GM12878 (cell line): Measurements from ENCODE around the gene ELMO3. TPM values are rescaled to one million over a fixed set of nuclear protein-coding genes. Genes with fewer than 3 reads are reported as not detected.

Experiments
- ATAC-seq: fragments of 200-7000 bp; cut with Tn5 transposase; 3 replicates; pipeline ENCODE4 v1.9.1; 2020; ENCODE audit warnings: mild to moderate bottlenecking, moderate library complexity
- BruUV-seq: library from RNA; stranded (reverse); fragments of 400-500 nt; replicated peaks from 2 replicates; lab custom pipeline; 2021; lab: Mats Ljungman, UMichigan
- CTCF ChIA-PET: fragments of 300-600 bp; sonication (Branson Sonifier 250); formaldehyde crosslinking; extraction: SDS; loops from one replicate; lab custom pipeline; 2021; ENCODE audit warnings: inconsistent platforms; lab: Yijun Ruan, JAX
- POLR2A ChIA-PET: fragments of 350-600 bp; formaldehyde crosslinking; extraction: SDS; loops from one replicate; lab custom pipeline; 2021; ENCODE audit warnings: inconsistent platforms; lab: Charles Lee
- RAD21 ChIA-PET: fragments of 300-600 bp; sonication (Branson Sonifier 250); formaldehyde crosslinking; loops from one replicate; lab custom pipeline; 2023; ENCODE audit warnings: antibody characterized with exemption; ENCODE audit not compliant: unreplicated experiment; lab: Charles Lee
- SMC1A ChIA-PET: fragments of 300-600 bp; sonication (Branson Sonifier 250); formaldehyde crosslinking; loops from one replicate; lab custom pipeline; 2023; ENCODE audit not compliant: unreplicated experiment, uncharacterized antibody; lab: Charles Lee
- DNase-seq: peaks from one replicate; pipeline ENCODE4 v3.0.0-alpha.2; 2011; ENCODE audit warnings: low read depth, low spot score
- FAIRE-seq: peaks from 3 replicates; lab custom pipeline; 2011; peaks lifted over from hg19 to GRCh38; lab: Jason Lieb, UNC
- H2AFZ ChIP-seq: 2 replicates; pipeline ENCODE4 v1.6.0; 2011; ENCODE audit warnings: low read depth, low read length, control low read depth; ENCODE audit not compliant: control insufficient read depth
- H3K27ac ChIP-seq: 2 replicates; pipeline ENCODE4 v1.5.1; 2011; ENCODE audit warnings: control low read depth; ENCODE audit not compliant: control insufficient read depth, insufficient read depth
- H3K27me3 ChIP-seq, 2 experiments: replicated peaks in 1 of 2; 2 replicates each; pipeline versions ENCODE4 v1.6.0 to v1.6.1; 2011; ENCODE audit warnings: low read length in 1 of 2; ENCODE audit not compliant: control insufficient read depth in 2 of 2, insufficient read depth in 2 of 2
- H3K36me3 ChIP-seq, 2 experiments: 2 replicates each; pipeline ENCODE4 v1.5.1; 2011; ENCODE audit warnings: low read length in 1 of 2; ENCODE audit not compliant: control insufficient read depth in 2 of 2, insufficient read depth in 2 of 2
- H3K4me1 ChIP-seq: 2 replicates; pipeline ENCODE4 v1.6.1; 2011; ENCODE audit warnings: mild to moderate bottlenecking, low read length, moderate library complexity, mixed read lengths; ENCODE audit not compliant: control insufficient read depth, insufficient read depth
- H3K4me2 ChIP-seq: 2 replicates; pipeline ENCODE4 v1.6.0; 2011; ENCODE audit warnings: control low read depth; ENCODE audit not compliant: control insufficient read depth, insufficient read depth
- H3K4me3 ChIP-seq: fragments of 200-600 bp; sonication (generic); 2 replicates; pipeline ENCODE4 v1.5.1; 2016
- H3K79me2 ChIP-seq: 2 replicates; pipeline ENCODE4 v1.6.0; 2011; ENCODE audit warnings: low read length; ENCODE audit not compliant: control insufficient read depth, insufficient read depth
- H3K9ac ChIP-seq: 2 replicates; pipeline ENCODE4 v1.8.0; 2011; ENCODE audit warnings: low read length, control low read depth, mixed read lengths; ENCODE audit not compliant: control insufficient read depth, insufficient read depth
- H3K9me3 ChIP-seq: replicated peaks from 3 replicates; pipeline ENCODE4 v1.5.1; 2011; ENCODE audit warnings: mild to moderate bottlenecking, low read length; ENCODE audit not compliant: control insufficient read depth, insufficient read depth
- H4K20me1 ChIP-seq: 2 replicates; pipeline ENCODE4 v1.6.0; 2011; ENCODE audit not compliant: control insufficient read depth, insufficient read depth
- NBN ChIP-seq: fragments of 450-650 bp; IDR thresholded peaks from 2 replicates; pipeline ENCODE4 v1.6.1; 2016
- NR2F1 ChIP-seq: fragments of 450-650 bp; conservative IDR thresholded peaks from 2 replicates; pipeline ENCODE4 v1.6.1; 2017; ENCODE audit warnings: mild to moderate bottlenecking
- SMC3 ChIP-seq: IDR thresholded peaks from 2 replicates; pipeline ENCODE4 v1.6.1; 2011; ENCODE audit warnings: low read length, improper control_type of control experiment, borderline replicate concordance
- SUZ12 ChIP-seq: fragments of 200-600 bp; sonication (generic); IDR thresholded peaks from one replicate; pipeline ENCODE4 v1.6.1; 2018; ENCODE audit warnings: antibody characterized with exemption, mild to moderate bottlenecking; ENCODE audit not compliant: unreplicated experiment
- WGBS: methylation state at CpG from one replicate; pipeline ENCODE4 v1.1.6; 2016; ENCODE audit warnings: low lambda C conversion rate; ENCODE audit not compliant: insufficient replicate concordance, insufficient coverage; ENCODE audit errors: missing lambda C conversion rate; 5-methylcytosine and 5-hydroxymethylcytosine counted together
- in situ Hi-C: fragments of 300-500 bp; cut with MboI; formaldehyde crosslinking; loops from 9 replicates; pipeline ENCODE4 v1.14.3; 2018; ENCODE audit warnings: mixed read lengths
- intact Hi-C: fragments of 100-400 bp; cut with micrococcal nuclease; formaldehyde crosslinking; loops from one replicate; pipeline ENCODE4 v1.14.2; 2022; ENCODE audit not compliant: unreplicated experiment
- polyA plus RNA-seq, 11 experiments: library from polyadenylated mRNA; depleted of rRNA in 4 of 11; unstranded in 6 of 11; stranded (reverse) in 5 of 11; fragments of >200 nt; fragmentation: Nextera tagmentation in 4 of 11; fragmentation: Illumina TruSeq in 1 of 11; extraction: Ambion mirVana in 4 of 11; extraction: Trizol in 1 of 11; gene quantifications; 1 replicate in 1 of 11; 2 replicates in 10 of 11; pipeline versions ENCODE4 v1.2.1 to v1.2.3, GENCODE V29; 2011 to 2016; ENCODE audit warnings: inconsistent platforms in 2 of 11, missing spikeins in 2 of 11, low read depth in 1 of 11
- total RNA-seq, 4 experiments: library from RNA; depleted of rRNA in 3 of 4; stranded (reverse); fragments of >200 nt in 3 of 4; fragmentation: Illumina TruSeq in 1 of 4; extraction: Trizol in 1 of 4; gene quantifications; 2 replicates each; pipeline versions ENCODE4 v1.2.1 to v1.2.3, GENCODE V29; 2013 to 2021
- TF ChIP-seq, protein P1 (sequence below): fragments of 450-650 bp; IDR thresholded peaks from 2 replicates; pipeline ENCODE4 v1.6.1; 2018; ENCODE audit warnings: mild to moderate bottlenecking, low read depth, moderate library complexity; ENCODE audit not compliant: partially characterized antibody

Gene ELMO3
- total and polyA plus RNA-seq, 10 of the 15 experiments (the other 5 are each of a cell fraction or from before 2014, with no cell fraction given) = 0.05 to 4.7 (median 0.96) TPM; not detected in 1

DNA sequence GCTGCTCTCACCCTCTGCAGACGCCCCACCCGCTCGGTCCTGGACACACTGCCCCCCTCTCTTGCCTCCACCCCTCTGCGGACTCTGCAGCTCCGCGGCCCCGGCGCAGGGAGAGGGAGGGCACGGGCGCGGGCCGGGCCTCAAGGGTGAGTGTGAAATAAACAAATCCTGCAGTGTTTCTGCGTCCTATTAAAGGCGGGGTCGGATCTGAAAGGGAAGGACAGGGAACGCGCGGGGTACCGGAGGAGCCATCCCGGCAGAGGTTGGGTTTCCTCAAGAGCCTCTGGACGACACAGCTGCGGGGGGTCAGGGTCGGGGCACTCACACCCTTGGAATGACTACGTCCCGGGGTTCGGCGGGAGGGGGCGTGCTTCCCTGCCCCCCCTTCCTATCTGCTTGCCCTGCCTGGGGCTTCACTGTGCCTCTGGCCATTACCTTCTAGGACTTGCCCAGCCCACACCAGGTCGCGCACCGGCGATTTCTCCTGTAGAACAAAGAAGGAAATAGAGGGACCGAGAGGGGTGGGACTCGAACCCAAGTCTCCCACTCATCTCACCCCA is 34.9 kb upstream of the ELMO3 start:
- 18% methylated on average over 23 of the region's 34 CpGs for WGBS
- Histone ChIP-seq H3K4me1 (peaks cover 37% of the 10 kb centered on the region), H3K27ac (no peak overlapping the region), H3K9ac (no peak overlapping the region), H3K9me3 (no peaks in the 10 kb centered on the region; the same call in 2 of the 3 replicates), H2AFZ (no peak overlapping the region; the same call in 1 of the 2 replicates), H4K20me1 (no peaks in the 10 kb centered on the region; the same call in 1 of the 2 replicates)
- no peak for FAIRE-seq
- CTCF ChIA-PET = interaction anchor here (1.4 kb wide), 1 partner anchor 9 kb away, joined by 5 read pairs; no protein-coding TSS in a partner anchor
- no TSS peak for BruUV-seq
- TF ChIP-seq SUZ12 = peak; percentile 74
- TF ChIP-seq SMC3 = no peak
- TF ChIP-seq NR2F1 = no peak
- no peak for TF ChIP-seq NBN
- TF ChIP-seq, protein P1, sequence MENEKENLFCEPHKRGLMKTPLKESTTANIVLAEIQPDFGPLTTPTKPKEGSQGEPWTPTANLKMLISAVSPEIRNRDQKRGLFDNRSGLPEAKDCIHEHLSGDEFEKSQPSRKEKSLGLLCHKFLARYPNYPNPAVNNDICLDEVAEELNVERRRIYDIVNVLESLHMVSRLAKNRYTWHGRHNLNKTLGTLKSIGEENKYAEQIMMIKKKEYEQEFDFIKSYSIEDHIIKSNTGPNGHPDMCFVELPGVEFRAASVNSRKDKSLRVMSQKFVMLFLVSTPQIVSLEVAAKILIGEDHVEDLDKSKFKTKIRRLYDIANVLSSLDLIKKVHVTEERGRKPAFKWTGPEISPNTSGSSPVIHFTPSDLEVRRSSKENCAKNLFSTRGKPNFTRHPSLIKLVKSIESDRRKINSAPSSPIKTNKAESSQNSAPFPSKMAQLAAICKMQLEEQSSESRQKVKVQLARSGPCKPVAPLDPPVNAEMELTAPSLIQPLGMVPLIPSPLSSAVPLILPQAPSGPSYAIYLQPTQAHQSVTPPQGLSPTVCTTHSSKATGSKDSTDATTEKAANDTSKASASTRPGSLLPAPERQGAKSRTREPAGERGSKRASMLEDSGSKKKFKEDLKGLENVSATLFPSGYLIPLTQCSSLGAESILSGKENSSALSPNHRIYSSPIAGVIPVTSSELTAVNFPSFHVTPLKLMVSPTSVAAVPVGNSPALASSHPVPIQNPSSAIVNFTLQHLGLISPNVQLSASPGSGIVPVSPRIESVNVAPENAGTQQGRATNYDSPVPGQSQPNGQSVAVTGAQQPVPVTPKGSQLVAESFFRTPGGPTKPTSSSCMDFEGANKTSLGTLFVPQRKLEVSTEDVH = no peak
- TF ChIP-seq, all 136 proteins: peak for 1
- ChIA-PET RAD21 (no interaction called here), SMC1A (interaction anchor here (1.8 kb wide), 1 partner anchor 13 kb away, joined by 10 read pairs; no protein-coding TSS in a partner anchor), POLR2A (interaction anchor here (0.6 to 8.2 kb wide), 2 partner anchors 9 to 110 kb away, joined by 5 to 137 read pairs; partner anchors contain the start of gene NOL3)
- H3K36me3 ChIP-seq = no peaks in the 10 kb centered on the region
- intact Hi-C loops = no loop called here
- H3K79me2 ChIP-seq = no peaks in the 10 kb centered on the region; the same call in 1 of the 2 replicates
- in situ Hi-C loops = no loop called here
- DNase-seq (no peak), ATAC-seq (no peak)
- peaks cover 2 to 18% of the 10 kb centered on the region in 2 experiments for H3K27me3 ChIP-seq
- H3K4me2 ChIP-seq = peak overlapping the region; percentile 83
- H3K4me3 ChIP-seq = peak overlapping the region; percentile 53; the same call in 1 of the 2 replicates
